Measurements from ENCODE around the gene DPY19L3. TPM values are rescaled to one million over a fixed set of nuclear protein-coding genes. Genes with fewer than 3 reads are reported as not detected.
"Not testable (repeated sequence)": the region's sequence is repeated elsewhere in the genome, so short reads cannot be mapped to it uniquely, and the experiment has no call there.

Gene DPY19L3
- total RNA-seq, 1 donor from 2014 or later: 19.5 TPM

GRCh38 chr19:32404213-32404932, 1.2 kb upstream of the DPY19L3 start:
- intact Hi-C loops (cut with micrococcal nuclease): loop anchor here (2.0 to 10.0 kb wide), 2 partner anchors 58 to 770 kb away; no protein-coding TSS in a partner anchor
- H3K9me3 Mint-ChIP-seq: no peaks in the 10 kb centered on the region
- H3K36me3 Mint-ChIP-seq (ENCODE audit: low read depth): peaks cover 8% of the 10 kb centered on the region
- H3K4me3 Mint-ChIP-seq: peak overlapping the region; percentile 89
- peaks cover 6% of the 10 kb centered on the region for H3K4me1 Mint-ChIP-seq
- no peaks in the 10 kb centered on the region for H3K27me3 Mint-ChIP-seq
- no peak for DNase-seq
- H3K27ac Mint-ChIP-seq: peak overlapping the region; percentile 90

GRCh38 chr19:32404933-32405430, 588 bp upstream of the DPY19L3 start:
- no peaks in the 10 kb centered on the region for H3K9me3 Mint-ChIP-seq
- peaks cover 10% of the 10 kb centered on the region for H3K36me3 Mint-ChIP-seq (ENCODE audit: low read depth)
- peak overlapping the region; percentile 90 for H3K27ac Mint-ChIP-seq
- DNase-seq: no peak
- H3K4me3 Mint-ChIP-seq: peak overlapping the region; percentile 89
- H3K4me1 Mint-ChIP-seq: peaks cover 6% of the 10 kb centered on the region
- intact Hi-C loops (cut with micrococcal nuclease): loop anchor here (2.0 to 10.0 kb wide), 3 partner anchors 58 to 770 kb away; partner anchors contain the start of gene PDCD5
- H3K27me3 Mint-ChIP-seq: no peaks in the 10 kb centered on the region

- no peaks in the 10 kb centered on the region for H3K27me3 Mint-ChIP-seq
- H3K36me3 Mint-ChIP-seq (ENCODE audit: low read depth): peaks cover 15% of the 10 kb centered on the region
- H3K4me1 Mint-ChIP-seq: peaks cover 6% of the 10 kb centered on the region
- H3K9me3 Mint-ChIP-seq: no peaks in the 10 kb centered on the region
- peak overlapping the region; percentile 87 for H3K4me3 Mint-ChIP-seq
- H3K27ac Mint-ChIP-seq: peak overlapping the region; percentile 85
- intact Hi-C loops (cut with micrococcal nuclease): loop anchor here (5.0 to 10.0 kb wide), 2 partner anchors 176 to 768 kb away; partner anchors contain the start of gene PDCD5
- no peak for DNase-seq
Observed at GRCh38 chr19:32406161-32407003, 812 bp downstream of the DPY19L3 start.

GRCh38 chr19:32407004-32407992, 1.7 kb downstream of the DPY19L3 start:
- H3K36me3 Mint-ChIP-seq (ENCODE audit: low read depth): peaks cover 18% of the 10 kb centered on the region
- peaks cover 6% of the 10 kb centered on the region for H3K4me1 Mint-ChIP-seq
- no peaks in the 10 kb centered on the region for H3K9me3 Mint-ChIP-seq
- peak overlapping the region; percentile 87 for H3K4me3 Mint-ChIP-seq
- intact Hi-C loops (cut with micrococcal nuclease): loop anchor here (5.0 to 10.0 kb wide), 2 partner anchors 175 to 768 kb away; partner anchors contain the start of gene PDCD5
- no peak for DNase-seq
- no peaks in the 10 kb centered on the region for H3K27me3 Mint-ChIP-seq
- peak overlapping the region; percentile 85 for H3K27ac Mint-ChIP-seq

- DNase-seq: no peak
- Mint-ChIP-seq H3K4me1 (no peaks in the 10 kb centered on the region), H3K27me3 (no peaks in the 10 kb centered on the region), H3K9me3 (no peaks in the 10 kb centered on the region), H3K4me3 (no peak overlapping the region), H3K27ac (no peak overlapping the region), H3K36me3 (ENCODE audit: low read depth) (peaks cover 21% of the 10 kb centered on the region)
- intact Hi-C loops (cut with micrococcal nuclease): no loop called here
Observed at GRCh38 chr19:32415246-32415645, 9.7 kb downstream of the DPY19L3 start.

- H3K9me3 Mint-ChIP-seq: no peaks in the 10 kb centered on the region
- DNase-seq: peak; percentile 27
- no peaks in the 10 kb centered on the region for H3K27me3 Mint-ChIP-seq
- no peak overlapping the region for H3K27ac Mint-ChIP-seq
- no peak overlapping the region for H3K4me3 Mint-ChIP-seq
- no peaks in the 10 kb centered on the region for H3K4me1 Mint-ChIP-seq
- peaks cover 21% of the 10 kb centered on the region for H3K36me3 Mint-ChIP-seq (ENCODE audit: low read depth)
- intact Hi-C loops (cut with micrococcal nuclease): no loop called here
Observed at GRCh38 chr19:32415669-32416068, 10.1 kb downstream of the DPY19L3 start.

- no peak overlapping the region for H3K27ac Mint-ChIP-seq
- no peaks in the 10 kb centered on the region for H3K27me3 Mint-ChIP-seq
- peaks cover 4% of the 10 kb centered on the region for H3K4me1 Mint-ChIP-seq
- no peak overlapping the region for H3K4me3 Mint-ChIP-seq
- H3K36me3 Mint-ChIP-seq (ENCODE audit: low read depth): peaks cover 14% of the 10 kb centered on the region
- H3K9me3 Mint-ChIP-seq: peaks cover under 1% of the 10 kb centered on the region
- intact Hi-C loops (cut with micrococcal nuclease): no loop called here
- DNase-seq: no peak
Observed at GRCh38 chr19:32416749-32417456, 11.3 kb downstream of the DPY19L3 start.

- Mint-ChIP-seq H3K9me3 (peaks cover 6% of the 10 kb centered on the region), H3K4me1 (peaks cover 9% of the 10 kb centered on the region), H3K4me3 (no peak overlapping the region), H3K36me3 (ENCODE audit: low read depth) (peaks cover 11% of the 10 kb centered on the region), H3K27me3 (no peaks in the 10 kb centered on the region), H3K27ac (no peak overlapping the region)
- no peak for DNase-seq
- intact Hi-C loops (cut with micrococcal nuclease): no loop called here
Observed at GRCh38 chr19:32418155-32418554, 12.6 kb downstream of the DPY19L3 start.

- Mint-ChIP-seq H3K4me3 (no peak overlapping the region), H3K27ac (no peak overlapping the region), H3K36me3 (ENCODE audit: low read depth) (peaks cover 5% of the 10 kb centered on the region), H3K4me1 (peaks cover 9% of the 10 kb centered on the region), H3K9me3 (peaks cover 6% of the 10 kb centered on the region), H3K27me3 (no peaks in the 10 kb centered on the region)
- no peak for DNase-seq
- intact Hi-C loops (cut with micrococcal nuclease): no loop called here
Observed at GRCh38 chr19:32421589-32422361, 16.2 kb downstream of the DPY19L3 start.

- no peak for DNase-seq
- Mint-ChIP-seq H3K9me3 (peaks cover 6% of the 10 kb centered on the region), H3K4me3 (no peak overlapping the region), H3K27ac (no peak overlapping the region), H3K36me3 (ENCODE audit: low read depth) (peaks cover 4% of the 10 kb centered on the region), H3K27me3 (no peaks in the 10 kb centered on the region), H3K4me1 (peaks cover 9% of the 10 kb centered on the region)
- intact Hi-C loops (cut with micrococcal nuclease): no loop called here
Observed at GRCh38 chr19:32422435-32422834, 16.9 kb downstream of the DPY19L3 start.

- H3K36me3 Mint-ChIP-seq (ENCODE audit: low read depth); intact Hi-C loops (cut with micrococcal nuclease); H3K4me1 Mint-ChIP-seq; H3K4me3 Mint-ChIP-seq; H3K27me3 Mint-ChIP-seq; DNase-seq; H3K27ac Mint-ChIP-seq; H3K9me3 Mint-ChIP-seq: not testable (repeated sequence)
Observed at GRCh38 chr19:32423944-32424343, 18.4 kb downstream of the DPY19L3 start.

GRCh38 chr19:32427536-32427935, 22.0 kb downstream of the DPY19L3 start:
- Mint-ChIP-seq H3K27me3 (no peaks in the 10 kb centered on the region), H3K4me1 (no peaks in the 10 kb centered on the region), H3K27ac (no peak overlapping the region), H3K4me3 (no peak overlapping the region), H3K9me3 (no peaks in the 10 kb centered on the region), H3K36me3 (ENCODE audit: low read depth) (no peaks in the 10 kb centered on the region)
- no peak for DNase-seq
- intact Hi-C loops (cut with micrococcal nuclease): no loop called here
